ENCODE measurements around the gene RBM19. TPM values are rescaled to one million over a fixed set of nuclear protein-coding genes. Genes with fewer than 3 reads are reported as not detected.

Gene RBM19
- total RNA-seq, 1 experiment from 2014 or later: 35.7 TPM

GRCh38 chr12:113974006-113974405 is 7.9 kb upstream of the RBM19 start:
- BruUV-seq (replicated peaks): no TSS peak
- Mint-ChIP-seq H3K4me1 (ENCODE audit: low read depth, unreplicated experiment) (no peaks in the 10 kb centered on the region), H3K27ac (ENCODE audit: unreplicated experiment) (no peak overlapping the region), H3K9me3 (ENCODE audit: unreplicated experiment) (no peaks in the 10 kb centered on the region), H3K27me3 (ENCODE audit: insufficient read depth, unreplicated experiment) (peaks cover 25% of the 10 kb centered on the region), H3K4me3 (ENCODE audit: unreplicated experiment) (no peak overlapping the region), H3K36me3 (ENCODE audit: insufficient read depth, unreplicated experiment) (no peaks in the 10 kb centered on the region)
- Histone ChIP-seq H3K4me1 (no peaks in the 10 kb centered on the region), H3K36me3 (ENCODE audit: control insufficient read depth, insufficient read depth, low read length) (no peaks in the 10 kb centered on the region), H3K27me3 (replicated peaks; ENCODE audit: control insufficient read depth, insufficient read depth, low read length) (no peaks in the 10 kb centered on the region; the same call in none of the 2 replicates), H3K9me3 (no peaks in the 10 kb centered on the region), H3K4me3 (ENCODE audit: low read depth, low read length) (no peak overlapping the region)
- POLR2A ChIA-PET: no interaction called here
- CTCF ChIA-PET: no interaction called here
- no peak for TF ChIP-seq CTCF (IDR thresholded peaks at IDR 0.05; ENCODE audit: insufficient read depth in 1 of 2, low read depth in 1 of 2, low read length in 1 of 2, severe bottlenecking in 1 of 2, unreplicated experiment in 1 of 2)
- intact Hi-C loops (cut with micrococcal nuclease; ENCODE audit: unreplicated experiment): no loop called here
- DNase-seq: no peak

- Histone ChIP-seq H3K27me3 (replicated peaks; ENCODE audit: control insufficient read depth, insufficient read depth, low read length) (no peaks in the 10 kb centered on the region; the same call in none of the 2 replicates), H3K4me3 (ENCODE audit: low read depth, low read length) (no peak overlapping the region), H3K9me3 (no peaks in the 10 kb centered on the region), H3K36me3 (ENCODE audit: control insufficient read depth, insufficient read depth, low read length) (no peaks in the 10 kb centered on the region), H3K4me1 (no peaks in the 10 kb centered on the region)
- DNase-seq: no peak
- Mint-ChIP-seq H3K4me1 (ENCODE audit: low read depth, unreplicated experiment) (no peaks in the 10 kb centered on the region), H3K27ac (ENCODE audit: unreplicated experiment) (no peak overlapping the region), H3K4me3 (ENCODE audit: unreplicated experiment) (no peak overlapping the region), H3K9me3 (ENCODE audit: unreplicated experiment) (no peaks in the 10 kb centered on the region), H3K27me3 (ENCODE audit: insufficient read depth, unreplicated experiment) (peaks cover 28% of the 10 kb centered on the region), H3K36me3 (ENCODE audit: insufficient read depth, unreplicated experiment) (no peaks in the 10 kb centered on the region)
- ChIA-PET CTCF (no interaction called here), POLR2A (no interaction called here)
- TF ChIP-seq CTCF (IDR thresholded peaks at IDR 0.05; ENCODE audit: insufficient read depth in 1 of 2, low read depth in 1 of 2, low read length in 1 of 2, severe bottlenecking in 1 of 2, unreplicated experiment in 1 of 2): no peak
- no TSS peak for BruUV-seq (replicated peaks)
- intact Hi-C loops (cut with micrococcal nuclease; ENCODE audit: unreplicated experiment): no loop called here
Observed at GRCh38 chr12:113973109-113973904, 7.2 kb upstream of the RBM19 start.

GRCh38 chr12:113971392-113971791 is 5.3 kb upstream of the RBM19 start:
- no peaks in the 10 kb centered on the region; the same call in none of the 2 replicates for H3K27me3 ChIP-seq (replicated peaks; ENCODE audit: control insufficient read depth, insufficient read depth, low read length)
- Mint-ChIP-seq H3K9me3 (ENCODE audit: unreplicated experiment) (no peaks in the 10 kb centered on the region), H3K4me3 (ENCODE audit: unreplicated experiment) (no peak overlapping the region), H3K27ac (ENCODE audit: unreplicated experiment) (no peak overlapping the region), H3K4me1 (ENCODE audit: low read depth, unreplicated experiment) (peaks cover 8% of the 10 kb centered on the region), H3K27me3 (ENCODE audit: insufficient read depth, unreplicated experiment) (peaks cover 28% of the 10 kb centered on the region), H3K36me3 (ENCODE audit: insufficient read depth, unreplicated experiment) (no peaks in the 10 kb centered on the region)
- no peaks in the 10 kb centered on the region for H3K4me1 ChIP-seq
- no peaks in the 10 kb centered on the region for H3K9me3 ChIP-seq
- intact Hi-C loops (cut with micrococcal nuclease; ENCODE audit: unreplicated experiment): no loop called here
- no peak overlapping the region for H3K4me3 ChIP-seq (ENCODE audit: low read depth, low read length)
- DNase-seq: no peak
- POLR2A ChIA-PET: no interaction called here
- CTCF ChIA-PET: no interaction called here
- no peaks in the 10 kb centered on the region for H3K36me3 ChIP-seq (ENCODE audit: control insufficient read depth, insufficient read depth, low read length)
- TF ChIP-seq CTCF (IDR thresholded peaks at IDR 0.05; ENCODE audit: insufficient read depth in 1 of 2, low read depth in 1 of 2, low read length in 1 of 2, severe bottlenecking in 1 of 2, unreplicated experiment in 1 of 2): no peak
- no TSS peak for BruUV-seq (replicated peaks)

All from Caco-2 (cell line).